ENCODE measurements around the gene PAFAH1B1. TPM values are rescaled to one million over a fixed set of nuclear protein-coding genes. Genes with fewer than 3 reads are reported as not detected.

The PAFAH1B1 gene
- total RNA-seq, 4 donors from 2014 or later: 84.4 to 189 (median 159) TPM

DNA sequence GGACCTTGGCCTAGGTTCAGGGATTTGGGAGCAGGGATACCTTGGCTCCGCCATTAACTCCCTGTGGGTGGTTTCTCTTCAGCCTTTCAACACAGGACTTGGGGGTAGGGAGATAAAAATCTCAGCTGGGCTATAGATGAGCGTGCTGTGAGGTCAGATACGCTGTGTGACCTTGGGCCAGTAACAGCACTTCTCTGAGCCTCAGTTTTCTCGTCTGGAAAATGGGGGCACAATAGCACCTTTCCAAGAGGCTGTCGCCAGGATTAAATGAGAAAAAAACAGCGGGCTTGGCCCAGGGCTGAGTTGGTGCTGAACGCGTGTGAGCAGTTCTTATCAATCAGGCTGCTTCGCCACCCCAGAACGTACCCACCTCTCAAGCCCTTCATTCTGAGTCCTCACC is 138.4 kb downstream of the PAFAH1B1 start:
- H3K4me3 ChIP-seq: no peak overlapping the region
- H3K27me3 ChIP-seq: peaks cover 0 to 4% of the 10 kb centered on the region in 2 donors
- TF ChIP-seq POLR2A (IDR thresholded peaks at IDR 0.05) (no peak), CTCF (IDR thresholded peaks at IDR 0.05) (no peak)
- DNase-seq: no peak
- H3K27ac ChIP-seq: no peak overlapping the region
- H3K9me3 ChIP-seq: no peaks in the 10 kb centered on the region
- H3K4me1 ChIP-seq: no peaks in the 10 kb centered on the region
- intact Hi-C loops (cut with DNase I; ENCODE audit: low total_unique reads): no loop called here
- H3K36me3 ChIP-seq: no peaks in the 10 kb centered on the region

DNA sequence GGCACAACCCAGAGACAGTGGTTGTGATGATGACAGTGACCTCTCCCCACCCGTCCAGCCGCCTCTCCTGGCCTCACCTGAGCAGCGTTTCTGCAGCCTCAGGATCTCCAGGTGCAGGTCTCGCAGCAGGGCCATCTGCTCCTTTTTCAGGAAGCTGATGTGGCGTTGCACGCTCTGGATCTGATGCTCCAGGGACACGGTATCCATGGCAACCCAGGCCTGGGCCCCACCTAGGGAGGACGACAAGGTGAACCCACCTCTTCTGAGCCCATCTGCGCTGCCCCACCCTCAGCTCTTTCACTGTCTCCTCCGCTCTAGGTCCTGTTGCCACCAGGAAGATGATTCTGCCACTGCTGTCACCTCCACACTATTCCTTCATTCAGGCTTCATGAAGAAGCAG is 141.5 kb downstream of the PAFAH1B1 start:
- no peak for TF ChIP-seq CTCF (IDR thresholded peaks at IDR 0.05)
- no peak for TF ChIP-seq POLR2A (IDR thresholded peaks at IDR 0.05)
- no peak for DNase-seq
- Histone ChIP-seq H3K27ac (no peak overlapping the region), H3K36me3 (no peaks in the 10 kb centered on the region), H3K27me3 (no peaks in the 10 kb centered on the region), H3K4me1 (no peaks in the 10 kb centered on the region), H3K4me3 (no peak overlapping the region), H3K9me3 (no peaks in the 10 kb centered on the region)
- intact Hi-C loops (cut with DNase I; ENCODE audit: low total_unique reads): no loop called here

Small RNA genes lying within 50 kb of the gene (microRNA-seq; reads per million reads assigned to microRNA genes)
- not detected for gene MIR6776 (ENCODE audit: borderline microRNAs expressed, borderline replicate concordance)

Small RNA genes lying within 50 kb of the gene (small RNA-seq; reads per million reads assigned to genes)
- gene MIR6776: not detected
- gene RN7SL608P: not detected

Other genes with a start within 250 kb of the PAFAH1B1 start
- gene MNT, start 192.6 kb upstream of the PAFAH1B1 start, total RNA-seq: 10 to 100 TPM in 1 of 4 donors, 1 to 10 TPM in 3; 1.8 to 32.6 (median 7.8) TPM
- gene METTL16, start 81.8 kb upstream of the PAFAH1B1 start, total RNA-seq: 100 to 1,000 TPM in 1 of 4 donors, 10 to 100 TPM in 3; 25.1 to 118 (median 49.3) TPM
- gene CLUH, start 118.1 kb downstream of the PAFAH1B1 start, total RNA-seq: 10 to 100 TPM in 3 of 4 donors, 1 to 10 TPM in 1; 9.2 to 40.3 (median 20.1) TPM
- under 1 TPM in 1 of 4 donors, not detected in 3; 0.21 TPM for gene CCDC92B, start 156.0 kb downstream of the PAFAH1B1 start, total RNA-seq
- gene RAP1GAP2, start 202.8 kb downstream of the PAFAH1B1 start, total RNA-seq: 10 to 100 TPM in 1 of 4 donors, 1 to 10 TPM in 3; 1.5 to 23.1 (median 6.7) TPM